ENCODE results near the gene LAMA3.

Gene LAMA3

DNA sequence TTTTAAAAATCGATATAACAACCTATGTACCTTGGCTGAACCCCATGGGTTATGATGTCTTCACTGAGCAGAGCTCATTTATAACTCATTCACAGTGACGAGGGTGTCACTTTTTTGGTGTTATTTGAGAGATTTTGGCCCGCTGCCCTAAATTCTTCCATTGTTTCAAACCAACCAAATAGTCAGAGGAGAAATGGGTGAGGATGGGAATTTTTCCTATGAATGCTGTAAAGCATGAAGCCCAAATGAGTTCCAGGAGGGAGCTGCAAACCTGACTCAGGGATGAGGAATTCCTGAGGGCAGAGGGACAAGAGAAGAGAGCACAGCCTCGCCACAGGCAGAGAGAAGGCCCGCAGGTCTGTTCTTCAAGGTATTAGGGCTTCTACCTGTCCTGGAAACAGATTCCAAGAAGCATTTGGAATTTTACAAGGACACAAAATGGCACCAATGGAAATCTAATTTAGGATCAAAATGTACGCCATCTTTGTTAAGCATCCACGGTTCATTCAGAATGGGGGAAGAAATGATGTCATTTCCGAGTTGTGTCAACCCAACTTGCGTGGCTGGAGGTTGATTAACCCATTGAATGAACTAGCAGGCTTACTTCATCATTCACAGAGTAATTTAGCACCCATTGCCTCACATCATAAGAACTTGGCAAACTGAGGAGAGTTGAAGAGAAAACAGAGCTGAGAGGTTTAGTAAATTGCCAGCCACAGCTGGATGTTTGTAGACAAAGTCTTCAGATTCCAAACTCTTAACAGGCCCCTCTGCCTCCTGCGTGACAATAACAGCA is 133.5 kb downstream of the LAMA3 start:
- peak; percentile 45 for DNase-seq (ENCODE audit: low spot score)

DNA sequence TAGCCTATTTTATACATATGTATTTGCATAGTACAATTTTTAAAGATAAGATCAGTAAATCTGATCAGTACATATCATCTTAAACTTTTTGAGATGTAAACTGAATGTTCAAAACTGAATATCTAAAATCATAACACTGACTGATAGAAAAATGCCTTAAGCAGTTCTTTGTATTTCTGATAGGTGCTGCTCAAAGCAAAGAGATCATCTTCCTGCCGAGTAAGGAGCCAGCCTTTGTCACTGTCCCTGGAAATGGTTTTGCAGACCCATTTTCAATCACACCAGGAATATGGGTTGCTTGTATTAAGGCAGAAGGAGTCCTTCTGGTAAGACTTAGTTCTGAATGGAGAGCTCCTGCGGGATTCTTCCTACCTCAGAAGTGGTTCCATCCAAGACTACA is 135.0 kb downstream of the LAMA3 start:
- DNase-seq (ENCODE audit: low spot score) = no peak

DNA sequence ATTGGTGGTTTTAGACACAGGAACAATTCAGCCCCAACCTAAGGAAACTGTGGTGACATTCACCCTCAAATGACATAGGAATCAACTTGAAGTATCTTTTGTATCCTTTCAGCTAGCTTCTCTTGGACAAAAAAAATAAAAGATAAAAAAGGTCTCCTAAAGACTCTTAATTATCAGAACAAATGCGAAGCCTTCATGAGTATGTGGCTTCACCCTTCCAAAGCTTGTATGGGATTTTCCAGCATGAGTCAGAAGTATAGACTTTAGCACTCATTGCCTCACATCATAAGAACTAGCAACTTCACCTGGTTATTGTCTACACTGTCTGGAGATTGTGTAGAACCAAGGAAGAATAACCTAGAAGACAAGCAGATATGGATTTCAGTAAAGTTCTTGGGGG is 135.4 kb downstream of the LAMA3 start:
- DNase-seq (ENCODE audit: low spot score) = no peak

DNA sequence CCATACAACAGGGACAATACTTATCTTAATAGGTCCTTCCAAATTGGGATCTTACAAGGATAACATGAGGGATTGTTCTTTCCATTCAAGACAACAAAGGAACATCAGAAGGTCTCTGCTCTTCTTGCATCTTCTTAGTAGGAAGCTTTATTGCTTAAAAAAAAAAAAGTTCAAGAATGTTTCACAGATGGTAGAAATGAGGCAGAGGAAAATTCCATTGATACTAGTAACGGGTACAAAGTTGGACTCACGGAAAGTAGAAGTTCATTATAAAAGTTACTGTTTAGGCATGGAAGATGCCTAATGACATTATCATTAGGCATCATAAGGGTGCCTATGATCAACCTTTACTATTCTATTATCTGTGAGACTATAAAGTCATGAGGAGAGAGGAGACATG is 136.2 kb downstream of the LAMA3 start:
- DNase-seq (ENCODE audit: low spot score) = no peak

DNA sequence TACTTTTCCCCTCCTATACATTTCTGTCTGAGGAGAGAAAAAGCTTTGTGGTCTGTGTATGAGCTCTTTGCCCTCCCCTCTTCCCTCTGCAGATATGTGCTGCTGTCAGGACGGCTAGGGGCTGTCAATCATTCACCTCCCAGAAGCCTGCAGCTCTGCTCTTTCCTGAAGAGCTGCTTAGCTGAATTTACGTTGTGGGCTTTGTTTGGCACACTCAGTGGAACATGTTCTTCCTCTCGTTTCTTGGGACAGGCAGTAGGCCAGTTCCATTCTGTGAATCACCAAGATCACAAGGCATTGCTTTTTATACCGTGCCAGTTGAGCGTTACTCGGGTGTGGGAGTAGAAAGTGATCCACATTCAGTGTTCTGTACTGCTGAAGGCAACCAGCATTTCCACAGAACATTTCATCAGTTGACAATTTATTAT is 136.7 kb downstream of the LAMA3 start:
- DNase-seq (ENCODE audit: low spot score) = peak; percentile 83

DNA sequence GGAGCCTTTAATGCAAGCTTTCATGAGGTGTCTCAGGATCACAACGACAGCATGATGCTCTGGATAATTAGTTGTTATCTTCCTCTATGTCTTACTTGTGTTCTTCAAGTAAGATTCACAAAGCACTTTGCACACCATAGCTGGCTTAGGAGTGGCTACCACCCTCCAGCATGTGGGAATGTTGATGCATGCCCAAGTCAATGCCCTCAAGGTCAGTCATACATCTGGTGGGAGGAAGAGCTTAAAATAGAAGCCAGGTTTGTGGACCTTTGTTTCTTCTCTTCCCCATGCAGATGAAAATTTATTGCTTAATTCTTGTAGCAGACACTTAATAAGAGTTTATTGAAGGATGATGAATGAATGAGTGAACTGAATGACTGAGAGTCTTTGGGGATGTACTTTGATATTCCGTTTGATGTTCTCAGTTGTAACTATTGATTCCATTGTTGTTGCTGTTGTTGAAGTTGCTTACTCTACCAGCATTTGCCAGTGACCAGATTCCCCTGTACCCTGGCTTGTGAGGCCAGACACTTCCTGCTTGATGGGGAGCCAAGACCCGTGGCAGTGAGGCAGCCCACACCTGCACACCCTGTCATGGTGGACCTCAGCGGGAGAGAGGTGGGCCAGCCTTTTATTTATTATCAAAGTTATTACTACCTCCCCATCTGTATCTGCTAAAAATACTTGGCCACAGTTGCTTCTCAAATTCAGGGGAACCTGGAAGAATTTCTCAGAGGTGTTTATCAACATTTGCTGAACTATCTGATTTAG is 137.8 kb downstream of the LAMA3 start:
- DNase-seq (ENCODE audit: low spot score) = no peak

DNA sequence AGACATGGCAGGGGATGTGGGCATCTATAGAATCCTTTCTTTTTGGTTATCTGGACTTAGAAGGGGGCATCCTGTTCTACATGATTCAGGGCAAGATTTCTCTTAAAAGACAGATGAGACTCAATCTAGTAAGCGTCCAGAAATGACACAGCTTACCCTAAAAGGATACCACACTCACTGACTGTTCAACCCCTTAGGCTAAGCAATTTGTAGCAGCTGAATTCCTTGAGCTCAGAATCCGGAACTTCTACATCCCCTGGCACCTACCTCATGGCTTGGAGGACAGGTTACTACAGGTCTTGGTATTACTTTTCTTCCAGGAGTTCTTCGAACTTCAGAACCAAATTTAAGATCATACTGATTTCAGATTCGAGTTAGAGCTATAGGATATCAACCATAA is 138.4 kb downstream of the LAMA3 start:
- DNase-seq (ENCODE audit: low spot score) = no peak

DNA sequence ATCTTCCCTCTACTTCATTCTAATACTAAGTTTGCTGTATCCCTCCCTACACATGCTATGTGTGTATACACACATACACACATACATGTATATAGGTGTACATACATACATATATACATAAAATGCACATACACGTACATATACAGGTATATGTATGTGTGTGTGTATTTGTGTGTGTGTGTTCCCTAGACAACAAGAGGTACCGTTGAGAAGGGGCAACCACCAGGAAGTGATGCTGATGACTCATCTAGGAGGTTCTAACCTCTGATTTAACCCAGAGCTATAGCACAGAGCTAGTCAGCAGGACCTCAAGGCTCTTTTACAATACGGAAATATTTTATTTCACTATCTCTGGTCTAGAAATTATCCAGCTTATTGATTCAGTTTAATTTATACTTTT is 139.2 kb downstream of the LAMA3 start:
- peak; percentile 42 for DNase-seq (ENCODE audit: low spot score)

DNA sequence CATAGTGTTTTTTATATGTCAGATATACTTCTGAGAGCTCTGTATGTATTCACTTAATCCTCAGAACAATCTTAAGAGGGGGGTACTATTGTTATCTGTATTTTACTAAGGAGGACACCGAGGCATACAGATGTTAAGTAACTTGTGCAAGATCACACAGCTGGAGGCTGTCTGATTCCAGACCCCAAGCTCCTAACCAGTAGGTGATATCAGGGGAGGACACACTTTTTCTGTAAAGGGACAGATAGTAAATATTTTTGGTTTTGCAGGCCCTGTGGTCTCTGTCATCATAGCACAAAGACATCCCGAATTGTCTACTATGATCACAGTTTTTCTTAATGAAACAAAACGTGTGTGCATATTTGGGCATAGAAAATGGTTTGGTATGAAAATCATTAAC is 143.7 kb downstream of the LAMA3 start:
- DNase-seq (ENCODE audit: low spot score) = no peak

DNA sequence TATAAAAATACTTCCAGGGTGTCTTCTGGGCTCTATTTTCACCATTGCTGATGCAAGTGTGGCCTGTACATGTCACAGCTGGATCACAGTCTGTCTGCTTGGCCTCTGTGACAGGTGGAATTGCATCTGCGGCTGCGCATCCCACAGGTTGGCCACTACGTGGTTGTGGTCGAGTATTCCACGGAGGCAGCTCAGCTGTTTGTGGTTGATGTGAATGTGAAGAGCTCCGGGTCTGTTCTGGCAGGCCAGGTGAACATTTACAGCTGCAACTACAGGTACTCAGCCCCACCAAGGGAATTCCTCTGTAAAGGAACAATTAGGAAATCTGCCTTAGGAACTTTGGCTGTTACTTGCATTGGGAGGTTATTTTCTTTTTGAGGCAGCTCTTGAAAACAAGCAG is 144.5 kb downstream of the LAMA3 start:
- no peak for DNase-seq (ENCODE audit: low spot score)

DNA sequence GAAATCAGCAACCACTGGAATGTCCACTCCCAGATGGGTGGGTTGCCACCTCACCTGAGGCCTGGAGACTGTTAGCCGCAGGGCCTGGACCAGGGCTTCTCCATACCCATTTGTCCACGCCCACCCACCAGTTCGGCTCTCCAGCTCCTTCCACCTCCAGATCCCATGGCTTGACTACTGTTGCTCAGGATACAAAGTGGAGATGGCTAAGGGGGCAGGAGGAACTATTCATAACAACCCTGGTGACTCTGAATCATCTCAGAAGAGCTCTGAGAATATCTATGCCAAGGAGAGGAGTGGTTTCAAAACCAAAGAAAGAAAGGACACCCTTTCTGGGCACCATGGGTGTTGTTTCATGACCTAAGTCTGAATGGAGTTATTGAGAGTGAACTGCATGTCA is 145.8 kb downstream of the LAMA3 start:
- DNase-seq (ENCODE audit: low spot score) = peak; percentile 26

DNA sequence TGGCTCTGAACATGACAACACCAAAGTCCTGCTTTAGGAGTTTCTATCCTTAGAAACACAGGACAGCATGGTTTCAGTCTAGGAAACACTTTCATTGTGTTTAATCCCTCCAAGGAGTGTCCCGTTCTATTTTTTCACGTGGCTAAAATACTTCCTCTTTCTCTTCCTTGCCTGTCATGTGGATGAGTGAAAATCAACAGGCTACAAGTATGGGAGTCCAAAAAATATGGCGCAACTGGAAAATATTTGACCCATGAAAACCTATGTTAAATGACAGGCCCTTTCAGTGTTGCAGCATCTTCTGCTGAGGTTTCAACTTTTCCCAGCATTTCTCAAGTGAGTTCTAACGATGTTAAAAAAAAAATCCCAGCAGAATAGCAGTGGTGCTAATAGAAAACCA is 146.3 kb downstream of the LAMA3 start:
- DNase-seq (ENCODE audit: low spot score) = no peak

DNA sequence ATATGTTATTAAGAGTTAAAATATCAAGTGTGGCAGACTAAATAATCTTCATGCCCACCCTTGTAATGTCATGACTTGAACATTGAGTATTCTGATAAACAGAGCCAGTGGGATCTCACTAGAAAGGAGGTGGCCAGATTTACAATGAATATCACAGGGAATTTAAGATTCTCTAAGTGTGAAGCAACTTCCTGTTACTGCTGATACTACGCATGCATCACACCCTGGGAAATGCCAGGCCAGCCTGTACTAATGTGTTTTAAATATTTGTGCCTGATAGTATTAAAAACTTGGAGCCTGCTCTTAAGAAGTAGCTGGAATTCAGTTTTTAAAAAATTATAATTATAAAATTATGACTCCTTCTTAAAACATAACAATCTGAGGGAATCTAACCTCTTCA is 148.3 kb downstream of the LAMA3 start:
- DNase-seq (ENCODE audit: low spot score) = peak; percentile 77

DNA sequence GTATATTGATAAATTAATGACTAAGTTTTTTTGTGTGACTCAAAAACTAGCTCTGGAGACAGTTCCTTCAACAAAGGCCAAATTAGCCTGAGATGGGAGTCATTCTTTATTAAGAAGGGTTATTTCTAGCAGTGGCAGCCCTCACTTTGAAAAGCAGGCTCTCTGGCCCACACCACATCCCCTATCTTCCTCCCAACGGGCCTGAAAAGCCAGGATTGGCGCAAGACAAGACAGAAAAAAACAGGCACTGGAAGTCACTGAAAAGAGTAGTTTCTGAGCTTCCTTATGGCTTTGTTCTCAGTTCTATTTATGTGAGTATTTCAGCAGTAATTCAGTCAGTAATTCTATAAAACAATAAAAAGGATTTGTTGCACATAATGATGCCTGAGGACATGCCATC is 149.0 kb downstream of the LAMA3 start:
- no peak for DNase-seq (ENCODE audit: low spot score)

DNA sequence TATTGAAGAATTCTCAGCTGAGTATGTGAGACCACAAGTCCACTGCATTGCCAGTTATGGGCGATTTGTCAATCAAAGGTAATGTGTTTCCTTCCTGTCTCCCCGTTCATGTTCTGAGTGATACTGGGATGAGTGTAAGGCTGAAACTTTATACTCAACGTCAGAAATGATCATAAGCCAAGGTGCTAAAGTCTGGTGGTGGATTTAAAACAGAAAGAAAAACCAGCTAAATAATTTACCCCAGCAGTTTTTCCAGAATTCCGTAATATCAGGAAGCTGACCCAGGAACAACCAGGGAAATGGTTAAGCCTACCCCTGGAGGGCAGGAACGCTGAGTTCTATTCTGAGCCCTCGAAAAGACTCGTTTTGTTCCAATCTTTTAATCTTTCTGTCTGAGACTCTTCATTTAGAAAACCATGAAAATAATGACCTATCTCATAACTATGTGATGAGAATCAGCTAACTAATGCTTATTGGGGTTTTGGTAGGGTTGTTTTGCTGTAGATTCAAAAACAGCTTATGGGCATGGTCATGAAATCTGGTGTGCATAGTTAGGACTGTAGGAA is 149.6 kb downstream of the LAMA3 start:
- DNase-seq (ENCODE audit: low spot score) = peak; percentile 62

DNA sequence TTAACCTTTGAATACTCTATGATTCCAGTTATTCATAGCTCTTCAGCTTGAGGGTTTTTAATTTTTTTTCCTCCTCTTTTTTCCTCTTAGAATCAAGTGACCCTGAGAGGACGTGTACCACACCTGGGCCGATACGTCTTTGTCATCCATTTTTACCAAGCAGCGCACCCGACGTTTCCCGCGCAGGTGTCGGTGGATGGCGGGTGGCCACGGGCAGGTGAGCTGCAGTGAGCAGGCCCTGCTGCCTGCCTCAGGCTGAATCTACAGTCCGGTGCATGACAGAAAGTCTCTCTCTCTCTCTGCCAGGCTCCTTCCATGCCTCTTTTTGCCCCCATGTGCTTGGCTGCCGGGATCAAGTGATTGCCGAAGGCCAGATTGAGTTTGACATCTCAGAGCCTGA is 153.1 kb downstream of the LAMA3 start:
- no peak for DNase-seq (ENCODE audit: low spot score)

DNA sequence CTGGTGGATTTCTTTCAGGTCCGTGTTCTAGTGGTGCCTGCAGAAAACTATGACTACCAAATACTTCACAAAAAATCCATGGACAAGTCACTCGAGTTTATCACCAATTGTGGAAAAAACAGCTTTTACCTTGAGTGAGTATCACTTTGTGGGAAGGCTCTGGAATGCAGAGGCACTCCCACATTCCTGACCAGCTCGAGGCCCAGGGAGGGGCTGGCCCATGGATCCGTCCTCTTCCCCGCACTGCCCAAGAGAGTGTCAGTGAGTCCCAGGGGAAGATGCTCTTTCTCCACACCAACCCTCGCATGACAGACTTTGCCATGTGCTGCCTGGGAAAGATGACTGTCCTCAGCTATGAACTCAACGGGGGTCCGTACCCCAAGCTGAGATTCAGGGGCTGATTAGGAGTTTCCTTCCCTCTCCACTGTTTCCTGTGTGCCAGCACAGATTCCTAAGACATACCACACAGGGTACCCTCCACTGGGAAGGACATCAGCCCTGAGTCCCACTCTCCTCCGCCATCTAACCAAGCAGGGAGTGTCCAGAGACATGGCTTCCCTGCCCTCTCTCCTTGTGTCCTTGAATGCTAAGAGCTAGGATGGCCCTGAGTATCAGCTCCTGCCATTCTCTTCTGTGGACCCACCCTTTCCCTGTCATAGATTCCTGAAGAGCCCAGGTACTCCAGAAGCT is 155.9 kb downstream of the LAMA3 start:
- peak; percentile 77 for DNase-seq (ENCODE audit: low spot score)

DNA sequence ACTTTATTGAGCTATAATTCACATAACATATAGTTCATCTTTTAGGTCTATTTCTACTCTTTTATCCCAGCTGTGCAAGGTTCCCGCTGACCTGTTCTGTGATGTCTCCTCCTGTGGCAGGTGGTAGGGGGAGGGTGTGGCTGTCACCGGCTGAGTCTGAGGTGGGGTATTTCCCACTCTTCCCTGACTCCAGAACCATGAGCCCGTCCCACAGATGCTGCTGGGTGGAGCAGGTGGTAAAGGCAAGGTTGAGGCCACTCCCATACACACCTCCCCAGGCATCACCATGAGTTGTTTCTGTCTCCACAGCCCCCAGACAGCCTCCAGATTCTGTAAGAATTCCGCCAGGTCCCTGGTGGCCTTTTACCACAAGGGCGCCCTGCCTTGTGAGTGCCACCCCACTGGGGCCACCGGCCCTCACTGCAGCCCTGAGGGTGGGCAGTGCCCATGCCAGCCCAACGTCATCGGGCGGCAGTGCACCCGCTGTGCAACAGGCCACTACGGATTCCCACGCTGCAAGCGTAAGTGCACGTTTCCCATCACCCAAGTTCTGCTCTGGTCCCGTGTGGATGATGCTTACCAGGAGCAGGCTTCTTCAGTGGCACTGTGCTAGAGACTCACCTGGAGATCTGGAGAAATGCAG is 156.9 kb downstream of the LAMA3 start:
- DNase-seq (ENCODE audit: low spot score) = no peak

DNA sequence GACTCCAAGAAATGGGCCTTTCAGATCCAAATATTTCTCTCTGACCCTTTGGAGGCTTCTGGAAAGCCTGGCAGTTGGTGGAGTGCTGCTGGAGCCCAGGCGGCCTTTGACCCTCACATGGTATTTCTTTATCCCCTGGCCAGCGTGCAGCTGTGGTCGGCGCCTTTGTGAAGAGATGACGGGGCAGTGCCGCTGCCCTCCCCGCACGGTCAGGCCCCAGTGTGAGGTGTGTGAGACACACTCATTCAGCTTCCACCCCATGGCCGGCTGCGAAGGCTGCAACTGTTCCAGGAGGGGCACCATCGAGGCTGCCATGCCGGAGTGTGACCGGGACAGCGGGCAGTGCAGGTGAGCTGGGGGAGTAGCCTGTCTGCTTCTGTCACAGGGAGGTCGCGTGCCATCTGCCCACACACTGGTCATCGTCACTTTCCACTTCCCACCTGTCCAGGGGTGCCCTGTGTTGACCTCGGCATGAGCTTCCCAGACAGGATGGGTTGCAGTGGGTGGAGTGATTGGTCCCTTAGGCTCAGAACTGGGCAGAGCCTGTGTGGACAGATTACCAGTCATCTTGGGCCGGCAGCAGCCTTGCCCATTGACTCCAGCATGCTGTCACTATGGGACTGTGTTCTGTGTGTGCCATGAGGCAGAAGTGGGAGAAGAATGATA is 158.2 kb downstream of the LAMA3 start:
- DNase-seq (ENCODE audit: low spot score) = no peak

DNA sequence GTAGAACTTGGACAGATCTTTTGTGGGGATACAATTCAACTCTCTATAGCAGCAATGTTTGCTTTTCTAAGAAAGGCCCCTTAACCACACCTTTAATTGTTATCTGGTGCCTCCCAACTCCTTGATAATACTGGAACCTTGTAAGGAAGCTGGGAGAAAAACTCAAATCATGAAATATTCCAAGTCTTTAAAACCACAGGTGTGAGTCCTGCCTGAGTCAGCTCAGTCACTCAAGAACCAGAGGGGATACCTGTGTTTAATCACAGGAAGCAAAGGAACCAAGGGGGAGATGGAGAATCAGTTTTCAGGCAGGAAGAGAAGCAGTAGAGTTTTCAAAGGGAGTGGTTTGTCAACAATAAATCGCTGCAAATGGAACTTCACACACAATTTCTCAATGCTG is 159.9 kb downstream of the LAMA3 start:
- no peak for DNase-seq (ENCODE audit: low spot score)

DNA sequence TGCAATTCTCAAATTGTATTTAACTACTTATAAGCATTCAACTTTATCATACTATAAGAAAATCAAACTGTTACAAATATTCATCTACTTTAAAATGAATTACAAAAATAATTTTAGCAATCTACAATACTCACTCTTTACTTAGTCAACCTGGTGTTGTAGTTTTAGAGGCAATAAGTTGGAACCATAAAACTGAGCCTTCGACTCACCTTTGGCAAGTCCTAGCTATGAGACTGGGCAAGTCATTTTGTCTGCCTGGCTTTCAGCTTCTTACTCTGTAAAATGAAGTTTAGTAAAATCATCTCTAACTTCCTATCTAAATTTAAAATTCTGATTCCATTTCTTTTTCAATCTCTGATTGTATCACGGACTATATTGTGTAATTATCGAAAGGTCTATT is 161.0 kb downstream of the LAMA3 start:
- no peak for DNase-seq (ENCODE audit: low spot score)

All from AG20443 (cell line).